GM12891 (cell line): ENCODE results near the gene HSPB2.

Experiments used
- PAX5 ChIP-seq: IDR thresholded peaks from 2 replicates; pipeline ENCODE4 v1.6.1; 2011; ENCODE audit warnings: low read length, moderate library complexity, mild to moderate bottlenecking; ENCODE audit not compliant: insufficient read depth, severe bottlenecking
- POLR2A ChIP-seq: IDR thresholded peaks from 2 replicates; pipeline ENCODE4 v1.6.1; 2011; ENCODE audit warnings: low read depth, low read length, control low read depth
- POLR2AphosphoS5 ChIP-seq: IDR thresholded peaks from 2 replicates; pipeline ENCODE4 v1.6.1; 2011; ENCODE audit warnings: low read depth, low read length, control low read depth
- SPI1 ChIP-seq: IDR thresholded peaks from 2 replicates; pipeline ENCODE4 v1.6.1; 2011; ENCODE audit warnings: low read depth, low read length, control low read depth
- TAF1 ChIP-seq: IDR thresholded peaks from 2 replicates; pipeline ENCODE4 v1.6.1; 2011; ENCODE audit warnings: low read depth, low read length, control low read depth

DNA sequence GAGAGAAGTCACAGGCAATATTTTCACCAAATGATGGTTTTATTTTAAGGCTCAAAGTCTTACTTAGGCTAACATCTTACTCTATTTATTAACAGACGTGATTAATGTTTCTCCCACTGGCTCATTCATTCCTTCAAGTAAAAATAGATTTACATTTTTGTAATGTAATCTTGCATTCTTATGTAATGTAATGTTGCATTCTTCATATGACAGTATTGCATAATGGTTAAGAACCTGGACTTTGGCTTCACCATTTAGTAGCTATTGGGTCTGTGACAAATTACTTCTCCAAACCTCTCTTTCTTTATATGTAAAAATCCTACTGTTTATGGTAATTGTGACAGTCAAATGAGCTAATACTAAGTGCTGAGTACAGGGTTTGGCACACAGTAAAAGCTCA lies 21.3 kb downstream of the HSPB2 start:
- TF ChIP-seq TAF1 = no peak
- TF ChIP-seq POLR2A = no peak
- no peak for TF ChIP-seq POLR2AphosphoS5
- no peak for TF ChIP-seq SPI1
- TF ChIP-seq PAX5 = no peak
